ENCODE measurements around the gene RARS1.
"Not testable (repeated sequence)": the region's sequence is repeated elsewhere in the genome, so short reads cannot be mapped to it uniquely, and the experiment has no call there.

RARS1 gene

GRCh38 chr5:168481330-168481788 lies 4.9 kb upstream of the RARS1 start:
- no peak for DNase-seq (ENCODE audit: low read depth)

- DNase-seq (ENCODE audit: low read depth) = no peak
These were observed 3.9 kb upstream of the RARS1 start for GRCh38 chr5:168482361-168482760.

GRCh38 chr5:168489059-168489458 lies 2.8 kb downstream of the RARS1 start:
- no peak for DNase-seq (ENCODE audit: low read depth)

- DNase-seq (ENCODE audit: low read depth) = no peak
These were observed 7.8 kb downstream of the RARS1 start for GRCh38 chr5:168494057-168494555.

- no peak for DNase-seq (ENCODE audit: low read depth)
These were observed 16.4 kb downstream of the RARS1 start for GRCh38 chr5:168502563-168503237.

GRCh38 chr5:168513861-168514428 lies 27.7 kb downstream of the RARS1 start:
- DNase-seq (ENCODE audit: low read depth) = no peak

- DNase-seq (ENCODE audit: low read depth) = no peak
These were observed 39.6 kb downstream of the RARS1 start for GRCh38 chr5:168525856-168526255.

GRCh38 chr5:168527756-168528295 lies 41.6 kb downstream of the RARS1 start:
- no peak for DNase-seq (ENCODE audit: low read depth)

GRCh38 chr5:168528521-168529373 lies 42.5 kb downstream of the RARS1 start, which contains the start of gene FBLL1:
TSS of gene FBLL1 (plus strand) at chr5:168529305. CDS start at chr5:168529505, 200 bp downstream.
- DNase-seq (ENCODE audit: low read depth) = no peak

GRCh38 chr5:168529374-168530234 lies 43.3 kb downstream of the RARS1 start:
- no peak for DNase-seq (ENCODE audit: low read depth)

- no peak for DNase-seq (ENCODE audit: low read depth)
These were observed 44.4 kb downstream of the RARS1 start for GRCh38 chr5:168530621-168531150.

- no peak for DNase-seq (ENCODE audit: low read depth)
These were observed 44.9 kb downstream of the RARS1 start for GRCh38 chr5:168531191-168531590.

- no peak for DNase-seq (ENCODE audit: low read depth)
These were observed 46.0 kb downstream of the RARS1 start for GRCh38 chr5:168531987-168532864.

- not testable (repeated sequence) for DNase-seq (ENCODE audit: low read depth)
These were observed 48.1 kb downstream of the RARS1 start for GRCh38 chr5:168534351-168534750.

- DNase-seq (ENCODE audit: low read depth) = no peak
These were observed 50.9 kb downstream of the RARS1 start for GRCh38 chr5:168537176-168537575.

GRCh38 chr5:168549554-168549953 lies 63.3 kb downstream of the RARS1 start:
- DNase-seq (ENCODE audit: low read depth) = no peak

GRCh38 chr5:168550656-168551055 lies 64.4 kb downstream of the RARS1 start:
- DNase-seq (ENCODE audit: low read depth) = no peak

- DNase-seq (ENCODE audit: low read depth) = no peak
These were observed 65.9 kb downstream of the RARS1 start for GRCh38 chr5:168552146-168552545.

GRCh38 chr5:168553377-168554130 lies 67.3 kb downstream of the RARS1 start:
- no peak for DNase-seq (ENCODE audit: low read depth)

All from activated T-helper 1 cell treated with Interleukin-2 at 50 U/mL for 16 hours (primary cell).